B cell (primary cell): ENCODE data around the gene FEZF1. TPM values are rescaled to one million over a fixed set of nuclear protein-coding genes. Genes with fewer than 3 reads are reported as not detected.
"Not testable (repeated sequence)": the region's sequence is repeated elsewhere in the genome, so short reads cannot be mapped to it uniquely, and the experiment has no call there.

Experiments
- ATAC-seq: fragments of 200-7000 bp; cut with Tn5 transposase; one replicate; pipeline ENCODE4 v1.10.0; 2021; ENCODE audit warnings: low read depth, mild to moderate bottlenecking, moderate number of reproducible peaks, moderate library complexity
- CTCF ChIA-PET: fragments of 350-600 bp; sonication (Branson Sonifier 250); formaldehyde crosslinking; loops from one replicate; lab custom pipeline; 2021; ENCODE audit warnings: antibody characterized with exemption, inconsistent platforms; lab: Charles Lee
- POLR2A ChIA-PET: fragments of 350-600 bp; sonication (Branson Sonifier 250); formaldehyde crosslinking; loops from one replicate; lab custom pipeline; 2021; ENCODE audit warnings: antibody characterized with exemption; lab: Charles Lee
- DNase-seq: peaks from one replicate; pipeline ENCODE4 v3.0.0; 2013
- H2AFZ ChIP-seq: 2 replicates; pipeline ENCODE4 v1.6.1; 2012; ENCODE audit warnings: mild to moderate bottlenecking, low read depth, low read length; ENCODE audit not compliant: insufficient read depth, poor library complexity, severe bottlenecking
- H3K27ac ChIP-seq, 2 donors: 1 replicate in 1 of 2; 2 replicates in 1 of 2; pipeline ENCODE4 v1.5.1; 2012 to 2013; ENCODE audit warnings: low read length in 2 of 2, mild to moderate bottlenecking in 2 of 2, moderate library complexity in 1 of 2
- H3K27me3 ChIP-seq, 4 experiments: fragments of 200-600 bp in 1 of 4; sonication (generic) in 1 of 4; replicated peaks in 1 of 4; 1 replicate in 2 of 4; 2 replicates in 2 of 4; pipeline versions ENCODE4 v1.6.1 to v1.7.0; 2013 to 2016; ENCODE audit warnings: low read length in 3 of 4, mild to moderate bottlenecking in 2 of 4, mixed read lengths in 1 of 4, moderate library complexity in 1 of 4; ENCODE audit not compliant: insufficient read depth in 4 of 4, control insufficient read depth in 3 of 4; ENCODE audit errors: control extremely low read depth in 1 of 4
- H3K36me3 ChIP-seq, 2 experiments: replicated peaks in 1 of 2; 1 replicate in 1 of 2; 2 replicates in 1 of 2; pipeline versions ENCODE4 v1.6.1 to v1.7.1; 2013; ENCODE audit warnings: low read length in 1 of 2; ENCODE audit not compliant: insufficient read depth in 2 of 2, control insufficient read depth in 1 of 2; ENCODE audit errors: control extremely low read depth in 1 of 2, extremely low read depth in 1 of 2
- H3K4me1 ChIP-seq, 2 donors: fragments of 200-600 bp in 1 of 2; sonication (generic) in 1 of 2; 1 replicate in 1 of 2; 2 replicates in 1 of 2; pipeline versions ENCODE4 v1.5.1 to v1.6.1; 2013 to 2017; ENCODE audit warnings: low read length in 2 of 2; ENCODE audit not compliant: control insufficient read depth in 2 of 2, insufficient read depth in 2 of 2
- H3K4me2 ChIP-seq: replicated peaks from 2 replicates; pipeline ENCODE3; 2012; ENCODE audit warnings: mild to moderate bottlenecking, low read depth, low read length; ENCODE audit not compliant: poor library complexity, severe bottlenecking
- H3K4me3 ChIP-seq, 5 experiments: fragments of 200-600 bp in 1 of 5; sonication (generic) in 1 of 5; 1 replicate in 3 of 5; 2 replicates in 2 of 5; pipeline versions ENCODE4 v1.5.1 to v1.7.0; 2011 to 2016; ENCODE audit warnings: low read length in 4 of 5, mild to moderate bottlenecking in 4 of 5, low read depth in 2 of 5, control low read depth in 1 of 5, moderate library complexity in 1 of 5; ENCODE audit not compliant: insufficient read depth in 1 of 5; ENCODE audit errors: control extremely low read depth in 1 of 5, extremely low read depth in 1 of 5
- H3K79me2 ChIP-seq: fragments of 200-600 bp; sonication (generic); one replicate; pipeline ENCODE4 v1.6.0; 2016; ENCODE audit warnings: low read length; ENCODE audit not compliant: control insufficient read depth, insufficient read depth
- H3K9ac ChIP-seq: fragments of 200-600 bp; sonication (generic); 2 replicates; pipeline ENCODE4 v1.6.1; 2017; ENCODE audit warnings: mild to moderate bottlenecking, low read length, moderate library complexity
- H3K9me3 ChIP-seq, 3 donors: one replicate each; pipeline versions ENCODE4 v1.6.1 to v1.7.1; 2013; ENCODE audit warnings: low read length in 2 of 3; ENCODE audit not compliant: control insufficient read depth in 2 of 3, insufficient read depth in 1 of 3; ENCODE audit errors: control extremely low read depth in 1 of 3
- H4K20me1 ChIP-seq: 2 replicates; pipeline ENCODE4 v1.6.0; 2012; ENCODE audit warnings: mild to moderate bottlenecking, low read length; ENCODE audit not compliant: insufficient read depth, control insufficient read depth, poor library complexity, severe bottlenecking
- H3K27ac Mint-ChIP-seq: one replicate; pipeline ENCODE4 v1.8.0; 2021; ENCODE audit warnings: mixed read lengths
- H3K27me3 Mint-ChIP-seq: one replicate; pipeline ENCODE4 v1.8.0; 2021; ENCODE audit warnings: mixed read lengths
- H3K4me1 Mint-ChIP-seq: one replicate; pipeline ENCODE4 v1.8.0; 2021; ENCODE audit warnings: mixed read lengths
- H3K4me3 Mint-ChIP-seq: one replicate; pipeline ENCODE4 v1.8.0; 2021; ENCODE audit warnings: mixed read lengths
- H3K9me3 Mint-ChIP-seq: one replicate; pipeline ENCODE4 v1.8.0; 2022; ENCODE audit warnings: mixed read lengths; ENCODE audit not compliant: insufficient read depth
- CTCF ChIP-seq: fragments of 200-600 bp; IDR thresholded peaks from one replicate; pipeline ENCODE4 v1.8.0; 2022; ENCODE audit warnings: antibody characterized with exemption, mild to moderate bottlenecking
- EZH2 ChIP-seq: IDR thresholded peaks from 2 replicates; pipeline ENCODE4 v1.6.1; 2012; ENCODE audit warnings: borderline replicate concordance, low read depth, mild to moderate bottlenecking, moderate library complexity, low read length; ENCODE audit not compliant: insufficient read depth, poor library complexity, severe bottlenecking
- WGBS: methylation state at CpG from one replicate; pipeline ENCODE4 v1.1.5; 2013; ENCODE audit warnings: missing lambda C conversion rate; ENCODE audit not compliant: insufficient coverage; 5-methylcytosine and 5-hydroxymethylcytosine counted together
- intact Hi-C: fragments of 100-400 bp; cut with micrococcal nuclease; formaldehyde crosslinking; loops from one replicate; pipeline ENCODE4 v1.10.0; 2022
- polyA plus RNA-seq: library from polyadenylated mRNA; depleted of rRNA; stranded (reverse); fragments of >200 nt; gene quantifications from 2 replicates; pipeline ENCODE4 v1.2.3, GENCODE V29; 2012
- total RNA-seq, 2 donors: library from RNA; stranded (reverse); fragments of 120-200 nt in 1 of 2; gene quantifications; 1 replicate in 1 of 2; 2 replicates in 1 of 2; pipeline versions ENCODE4 v1.2.3 to v1.2.4, GENCODE V29; 2013 to 2022

FEZF1 gene
- total and polyA plus RNA-seq, 2 donors (not counting 1 experiment from before 2014, with no cell fraction given), result not detected

DNA sequence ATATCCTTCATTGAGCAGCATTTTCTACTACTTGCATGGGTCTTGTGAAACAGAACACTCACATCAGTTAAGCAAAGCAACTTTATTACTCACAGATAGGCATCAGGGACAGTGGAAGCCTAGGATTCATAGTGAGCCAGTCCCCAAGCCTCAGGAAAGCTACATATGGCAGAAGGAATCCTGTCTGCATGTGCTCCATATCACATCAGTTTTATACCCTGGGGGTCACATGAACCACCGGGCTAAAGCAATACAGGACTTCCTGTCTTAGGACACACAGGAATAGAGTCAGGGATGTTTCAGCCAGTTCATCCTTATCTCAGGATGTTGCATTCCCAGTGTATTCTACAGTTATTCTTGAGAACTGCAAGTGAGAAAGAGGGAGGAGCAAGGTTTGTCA, 15.1 kb downstream of the FEZF1 start:
- Histone ChIP-seq H2AFZ (no peak overlapping the region), H3K27me3 (no peaks in the 10 kb centered on the region), H3K9me3 (no peaks in the 10 kb centered on the region), H3K4me3 (no peak overlapping the region), H4K20me1 (no peaks in the 10 kb centered on the region), H3K4me1 (no peaks in the 10 kb centered on the region), H3K9ac (no peak overlapping the region), H3K4me2 (no peak overlapping the region), H3K36me3 (no peaks in the 10 kb centered on the region), H3K27ac (no peak overlapping the region), H3K79me2 (no peaks in the 10 kb centered on the region)
- intact Hi-C loops, result no loop called here
- POLR2A ChIA-PET, result no interaction called here
- no peaks in the 10 kb centered on the region for H3K9me3 Mint-ChIP-seq
- no peak overlapping the region for H3K27ac Mint-ChIP-seq
- ATAC-seq (no peak), DNase-seq (no peak)
- no peaks in the 10 kb centered on the region for H3K4me1 Mint-ChIP-seq
- no peak overlapping the region for H3K4me3 Mint-ChIP-seq
- CTCF ChIA-PET, result no interaction called here
- TF ChIP-seq EZH2 (no peak), CTCF (no peak)
- no CpG with 5 or more reads among the region's 1 CpG for WGBS
- H3K27me3 Mint-ChIP-seq, result peaks cover 3% of the 10 kb centered on the region

- CTCF ChIA-PET, H3K9me3 Mint-ChIP-seq, intact Hi-C loops, H3K27me3 Mint-ChIP-seq, POLR2A ChIA-PET, H3K9me3 ChIP-seq, H3K27ac ChIP-seq, H3K4me3 Mint-ChIP-seq, H3K4me1 ChIP-seq, H3K4me2 ChIP-seq, H4K20me1 ChIP-seq, H3K79me2 ChIP-seq, H3K27ac Mint-ChIP-seq, H3K27me3 ChIP-seq, H3K36me3 ChIP-seq, ATAC-seq, H2AFZ ChIP-seq, H3K9ac ChIP-seq, DNase-seq, H3K4me1 Mint-ChIP-seq, H3K4me3 ChIP-seq: not testable (repeated sequence)
- WGBS, result 97% methylated on average over 8 of the region's 24 CpGs
Observed at GRCh38 chr7:122284608-122285007, 19.9 kb downstream of the FEZF1 start.
